Endothelial cell of umbilical vein (primary cell): ENCODE measurements around the gene RAB3B. TPM values are rescaled to one million over a fixed set of nuclear protein-coding genes. Genes with fewer than 3 reads are reported as not detected.

ENCODE experiments used
- BruUV-seq: library from RNA; stranded (reverse); fragments of 400-500 nt; replicated peaks from 2 replicates; lab custom pipeline; 2021; lab: Mats Ljungman, UMichigan
- CTCF ChIA-PET: fragments of 300-600, 350-600 bp; sonication (Branson Sonifier 250); formaldehyde crosslinking; loops from one replicate; lab custom pipeline; 2021; ENCODE audit warnings: antibody characterized with exemption, inconsistent platforms; lab: Charles Lee
- POLR2A ChIA-PET: fragments of 300-600, 350-600 bp; sonication (Branson Sonifier 250); formaldehyde crosslinking; loops from one replicate; lab custom pipeline; 2021; ENCODE audit warnings: antibody characterized with exemption, inconsistent platforms; lab: Charles Lee
- DNase-seq: peaks from one replicate; pipeline ENCODE4 v3.0.0-alpha.2; 2011; ENCODE audit warnings: low read depth, low spot score
- FAIRE-seq: peaks from 2 replicates; lab custom pipeline; 2011; peaks lifted over from hg19 to GRCh38; lab: Jason Lieb, UNC
- H2AFZ ChIP-seq: 2 replicates; pipeline ENCODE4 v1.6.0; 2012; ENCODE audit warnings: low read depth, low read length, control low read depth, inconsistent platforms
- H3K27ac ChIP-seq: 2 replicates; pipeline ENCODE4 v1.5.1; 2011; ENCODE audit warnings: low read depth, mild to moderate bottlenecking, control low read depth, low read length, moderate library complexity; ENCODE audit not compliant: insufficient read depth
- H3K27me3 ChIP-seq, 2 experiments: 2 replicates each; pipeline versions ENCODE4 v1.6.0 to v1.6.1; 2011; ENCODE audit warnings: low read length in 2 of 2, mixed read lengths in 1 of 2; ENCODE audit not compliant: control insufficient read depth in 2 of 2, insufficient read depth in 2 of 2
- H3K36me3 ChIP-seq, 2 experiments: 2 replicates in 1 of 2; 3 replicates in 1 of 2; pipeline ENCODE4 v1.5.1; 2011; ENCODE audit warnings: low read length in 2 of 2, mild to moderate bottlenecking in 1 of 2, moderate library complexity in 1 of 2; ENCODE audit not compliant: control insufficient read depth in 2 of 2, insufficient read depth in 2 of 2; ENCODE audit errors: extremely low read depth in 1 of 2
- H3K4me1 ChIP-seq: 3 replicates; pipeline ENCODE4 v1.5.1; 2011; ENCODE audit warnings: mild to moderate bottlenecking, low read length; ENCODE audit not compliant: control insufficient read depth, insufficient read depth; ENCODE audit errors: extremely low read depth
- H3K4me2 ChIP-seq: 2 replicates; pipeline ENCODE4 v1.6.1; 2011; ENCODE audit warnings: low read length, control low read depth, mixed read lengths; ENCODE audit not compliant: insufficient read depth
- H3K4me3 ChIP-seq, 3 experiments: fragments of 200-600 bp in 1 of 3; sonication (generic), shearing (Covaris generic) in 1 of 3; replicated peaks in 1 of 3; 2 replicates each; pipeline ENCODE4 v1.5.1; 2011 to 2016; ENCODE audit warnings: control low read depth in 3 of 3, low read length in 3 of 3, mild to moderate bottlenecking in 2 of 3, inconsistent platforms in 1 of 3, low read depth in 1 of 3, moderate library complexity in 1 of 3; ENCODE audit not compliant: insufficient read depth in 1 of 3
- H3K79me2 ChIP-seq: 2 replicates; pipeline ENCODE4 v1.6.0; 2012; ENCODE audit warnings: low read length, inconsistent platforms; ENCODE audit not compliant: control insufficient read depth, insufficient read depth
- H3K9ac ChIP-seq: replicated peaks from 2 replicates; pipeline ENCODE3; 2011; ENCODE audit warnings: low read length, control low read depth; ENCODE audit not compliant: insufficient read depth; ENCODE audit errors: extremely low read depth
- H3K9me1 ChIP-seq: replicated peaks from 3 replicates; pipeline ENCODE4 v1.6.0; 2011; ENCODE audit warnings: mild to moderate bottlenecking, low read length; ENCODE audit not compliant: control insufficient read depth, insufficient read depth; ENCODE audit errors: extremely low read depth
- H3K9me3 ChIP-seq: replicated peaks from 2 replicates; pipeline ENCODE4 v1.5.1; 2012; ENCODE audit warnings: low read length, inconsistent platforms; ENCODE audit not compliant: control insufficient read depth, insufficient read depth
- H4K20me1 ChIP-seq: replicated peaks from 2 replicates; pipeline ENCODE3; 2011; ENCODE audit warnings: mild to moderate bottlenecking, low read length; ENCODE audit not compliant: control insufficient read depth, insufficient read depth; ENCODE audit errors: extremely low read depth
- EZH2 ChIP-seq: IDR thresholded peaks from 2 replicates; pipeline ENCODE4 v1.6.1; 2012; ENCODE audit warnings: borderline replicate concordance, low read depth, mild to moderate bottlenecking, moderate library complexity, low read length, inconsistent platforms; ENCODE audit not compliant: severe bottlenecking
- FOS ChIP-seq: IDR thresholded peaks from 2 replicates; pipeline ENCODE4 v1.6.1; 2011; ENCODE audit warnings: mild to moderate bottlenecking, low read length, moderate library complexity, borderline replicate concordance; ENCODE audit not compliant: insufficient read depth
- GATA2 ChIP-seq: IDR thresholded peaks from 2 replicates; pipeline ENCODE4 v1.7.0; 2011; ENCODE audit warnings: low read depth, mild to moderate bottlenecking, moderate library complexity, mixed read lengths, low read length; ENCODE audit not compliant: insufficient read length, insufficient read depth
- JUN ChIP-seq: IDR thresholded peaks from 2 replicates; pipeline ENCODE4 v1.6.1; 2011; ENCODE audit warnings: borderline replicate concordance, low read depth; ENCODE audit not compliant: insufficient read length, insufficient read depth
- MYC ChIP-seq: IDR thresholded peaks from one replicate; pipeline ENCODE4 v1.6.1; 2011; ENCODE audit warnings: mild to moderate bottlenecking, low read depth, low read length
- POLR2A ChIP-seq: IDR thresholded peaks from 2 replicates; pipeline ENCODE4 v1.6.1; 2012; ENCODE audit warnings: low read depth, mild to moderate bottlenecking, control low read depth, low read length
- POLR2AphosphoS5 ChIP-seq: IDR thresholded peaks from 2 replicates; pipeline ENCODE4 v1.6.1; 2012; ENCODE audit warnings: low read depth, mild to moderate bottlenecking, control low read depth, low read length, moderate library complexity; ENCODE audit not compliant: insufficient read depth
- dilution Hi-C: fragments of 300-500 bp; cut with MboI; formaldehyde crosslinking; loops from one replicate; pipeline ENCODE4 v1.15.0; 2019; ENCODE audit warnings: low sequenced_read_pairs; ENCODE audit not compliant: extremely low pct_ligation_motif_present
- intact Hi-C: fragments of 100-400 bp; cut with micrococcal nuclease; formaldehyde crosslinking; loops from one replicate; pipeline ENCODE4 v1.10.0; 2022
- polyA plus RNA-seq, 4 experiments: library from polyadenylated mRNA; depleted of rRNA in 3 of 4; stranded (reverse) in 3 of 4; unstranded in 1 of 4; fragments of >200 nt; gene quantifications; 2 replicates each; pipeline versions ENCODE4 v1.2.1 to v1.2.3, GENCODE V29; 2011 to 2012; ENCODE audit warnings: missing spikeins in 1 of 4
- total RNA-seq: library from RNA; stranded (reverse); gene quantifications from 2 replicates; pipeline ENCODE4 v1.2.3, GENCODE V29; 2021
- TF ChIP-seq, protein P1 (sequence below): IDR thresholded peaks from 2 replicates; pipeline ENCODE4 v1.6.1; 2011; ENCODE audit not compliant: insufficient read depth, insufficient read length
- TF ChIP-seq, protein P2 (sequence below), 2 donors: IDR thresholded peaks; 1 replicate in 1 of 2; 2 replicates in 1 of 2; pipeline ENCODE4 v1.5.1; 2011; ENCODE audit warnings: low read length in 2 of 2, mild to moderate bottlenecking in 2 of 2, moderate library complexity in 2 of 2, control low read depth in 1 of 2, inconsistent platforms in 1 of 2, low read depth in 1 of 2; ENCODE audit not compliant: insufficient read depth in 1 of 2; ENCODE audit errors: extremely low read depth in 1 of 2

The RAB3B gene
- total and polyA plus RNA-seq, 2 donors (not counting 3 experiments of a cell fraction or from before 2014, with no cell fraction given) = 4.1 to 10.4 TPM

DNA sequence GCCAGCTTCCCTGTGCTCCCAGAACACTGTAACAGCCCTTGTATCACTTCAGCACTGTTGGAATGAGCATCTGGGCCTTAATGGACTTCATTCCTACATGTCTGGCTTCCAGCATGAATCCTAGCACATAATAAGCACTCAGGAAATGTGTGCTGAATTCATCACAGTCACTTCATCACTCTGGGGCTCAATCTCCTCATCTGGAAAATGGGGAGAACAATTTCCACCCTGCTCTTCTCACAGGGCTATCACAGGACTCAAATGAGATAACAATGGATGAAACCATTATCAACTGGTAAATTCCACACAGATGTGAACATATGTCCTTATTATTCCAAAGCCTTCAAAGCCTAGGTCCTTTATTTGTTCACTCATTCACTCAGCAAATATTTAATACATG is 12.4 kb downstream of the RAB3B start:
- Histone ChIP-seq H3K9me1 (no peaks in the 10 kb centered on the region), H2AFZ (no peak overlapping the region), H3K27ac (no peak overlapping the region), H4K20me1 (no peaks in the 10 kb centered on the region), H3K36me3 (no peaks in the 10 kb centered on the region), H3K27me3 (no peaks in the 10 kb centered on the region), H3K9me3 (no peaks in the 10 kb centered on the region), H3K4me1 (no peaks in the 10 kb centered on the region), H3K9ac (no peak overlapping the region), H3K4me2 (no peak overlapping the region), H3K4me3 (no peak overlapping the region), H3K79me2 (no peaks in the 10 kb centered on the region)
- ChIA-PET POLR2A (no interaction called here), CTCF (no interaction called here)
- FAIRE-seq (no peak), DNase-seq (no peak)
- dilution Hi-C loops = no loop called here
- intact Hi-C loops = no loop called here
- BruUV-seq = no TSS peak
- no peak for TF ChIP-seq POLR2A
- no peak for TF ChIP-seq POLR2AphosphoS5
- TF ChIP-seq, protein P1, sequence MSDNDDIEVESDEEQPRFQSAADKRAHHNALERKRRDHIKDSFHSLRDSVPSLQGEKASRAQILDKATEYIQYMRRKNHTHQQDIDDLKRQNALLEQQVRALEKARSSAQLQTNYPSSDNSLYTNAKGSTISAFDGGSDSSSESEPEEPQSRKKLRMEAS = no peak

DNA sequence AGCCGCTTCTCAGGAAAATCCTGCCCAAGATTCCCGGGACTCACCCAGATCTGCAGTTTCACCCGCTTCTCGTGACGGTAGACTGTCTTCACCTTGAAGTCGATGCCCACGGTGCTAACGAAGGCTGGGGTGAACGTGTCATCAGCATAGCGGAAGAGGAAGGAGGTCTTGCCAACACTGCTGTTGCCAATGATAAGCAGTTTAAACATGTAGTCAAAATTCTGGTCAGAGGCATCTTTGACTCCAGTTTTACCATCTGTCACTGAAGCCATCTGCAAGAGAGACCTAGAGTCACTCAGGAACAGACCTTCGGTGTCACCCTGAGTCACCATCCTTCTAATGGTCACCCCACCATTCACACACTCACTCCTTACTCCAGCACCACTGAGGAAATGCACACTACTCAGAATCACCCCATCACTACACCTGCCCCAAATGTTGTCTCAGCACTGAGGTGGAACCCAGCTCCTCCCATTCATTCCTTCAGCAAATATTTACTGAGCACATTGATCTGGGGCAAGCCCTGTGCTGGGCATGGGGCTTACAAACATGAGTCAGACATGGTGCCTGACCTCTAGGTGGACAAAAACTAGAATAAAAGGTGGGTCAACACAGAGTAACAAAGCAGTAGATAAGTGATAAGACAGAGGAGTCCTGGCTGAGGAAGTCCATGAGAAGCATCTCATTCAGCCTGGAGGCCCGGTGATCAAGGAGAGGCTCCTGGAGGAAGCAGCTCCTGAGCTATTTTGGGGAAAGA is 13.5 kb downstream of the RAB3B start:
- dilution Hi-C loops (no loop called here), intact Hi-C loops (no loop called here)
- Histone ChIP-seq H3K27ac (no peak overlapping the region), H4K20me1 (no peaks in the 10 kb centered on the region), H3K9me3 (no peaks in the 10 kb centered on the region), H3K4me3 (no peak overlapping the region), H3K36me3 (no peaks in the 10 kb centered on the region), H3K27me3 (no peaks in the 10 kb centered on the region), H3K79me2 (no peaks in the 10 kb centered on the region), H3K4me1 (no peaks in the 10 kb centered on the region), H3K9ac (no peak overlapping the region), H3K9me1 (no peaks in the 10 kb centered on the region), H2AFZ (no peak overlapping the region), H3K4me2 (no peak overlapping the region)
- TF ChIP-seq EZH2 (no peak), POLR2AphosphoS5 (no peak), GATA2 (no peak), JUN (no peak), POLR2A (no peak), FOS (no peak), MYC (no peak)
- TF ChIP-seq, protein P1 = no peak
- TF ChIP-seq, protein P2, sequence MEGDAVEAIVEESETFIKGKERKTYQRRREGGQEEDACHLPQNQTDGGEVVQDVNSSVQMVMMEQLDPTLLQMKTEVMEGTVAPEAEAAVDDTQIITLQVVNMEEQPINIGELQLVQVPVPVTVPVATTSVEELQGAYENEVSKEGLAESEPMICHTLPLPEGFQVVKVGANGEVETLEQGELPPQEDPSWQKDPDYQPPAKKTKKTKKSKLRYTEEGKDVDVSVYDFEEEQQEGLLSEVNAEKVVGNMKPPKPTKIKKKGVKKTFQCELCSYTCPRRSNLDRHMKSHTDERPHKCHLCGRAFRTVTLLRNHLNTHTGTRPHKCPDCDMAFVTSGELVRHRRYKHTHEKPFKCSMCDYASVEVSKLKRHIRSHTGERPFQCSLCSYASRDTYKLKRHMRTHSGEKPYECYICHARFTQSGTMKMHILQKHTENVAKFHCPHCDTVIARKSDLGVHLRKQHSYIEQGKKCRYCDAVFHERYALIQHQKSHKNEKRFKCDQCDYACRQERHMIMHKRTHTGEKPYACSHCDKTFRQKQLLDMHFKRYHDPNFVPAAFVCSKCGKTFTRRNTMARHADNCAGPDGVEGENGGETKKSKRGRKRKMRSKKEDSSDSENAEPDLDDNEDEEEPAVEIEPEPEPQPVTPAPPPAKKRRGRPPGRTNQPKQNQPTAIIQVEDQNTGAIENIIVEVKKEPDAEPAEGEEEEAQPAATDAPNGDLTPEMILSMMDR (IDR thresholded peaks at IDR 0.05; ENCODE audit: extremely low read depth in 1 of 2, insufficient read depth in 1 of 2, low read depth in 1 of 2, low read length in 2 of 2) = no peak
- POLR2A ChIA-PET = no interaction called here
- DNase-seq (no peak), FAIRE-seq (no peak)
- CTCF ChIA-PET = no interaction called here
- BruUV-seq = no TSS peak
